SK-N-SH (cell line): ENCODE results near the gene PTPRG. TPM values are rescaled to one million over a fixed set of nuclear protein-coding genes. Genes with fewer than 3 reads are reported as not detected.

Source experiments
- CTCF ChIA-PET: fragments of 300-600, 350-600 bp; formaldehyde crosslinking; extraction: SDS; loops from one replicate; lab custom pipeline; 2021; lab: Yijun Ruan, JAX
- POLR2A ChIA-PET: fragments of 350-600 bp; sonication (Branson Sonifier 250); formaldehyde crosslinking; extraction: SDS; loops from one replicate; lab custom pipeline; 2020; ENCODE audit warnings: antibody characterized with exemption, inconsistent platforms; lab: Yijun Ruan, JAX
- DNase-seq: peaks from one replicate; pipeline ENCODE4 v3.0.0; 2012
- H2AFZ ChIP-seq: fragments of 200-600 bp; sonication (generic); 2 replicates; pipeline ENCODE4 v1.8.1; 2016; ENCODE audit warnings: antibody characterized with exemption, mild to moderate bottlenecking, low read depth
- H3F3A ChIP-seq: fragments of 200-600 bp; sonication (generic); replicated peaks from 2 replicates; pipeline ENCODE3; 2016; ENCODE audit warnings: antibody characterized with exemption, mild to moderate bottlenecking; ENCODE audit not compliant: insufficient read depth
- H3K27ac ChIP-seq, 2 experiments: fragments of 200-500 bp in 1 of 2; fragments of 200-600 bp in 1 of 2; sonication (Bioruptor generic) in 1 of 2; sonication (generic), shearing (Covaris generic) in 1 of 2; 2 replicates each; pipeline versions ENCODE4 v1.5.1 to v1.6.1; 2014 to 2016; ENCODE audit warnings: low read depth in 2 of 2, inconsistent platforms in 1 of 2, low read length in 1 of 2, mild to moderate bottlenecking in 1 of 2, mixed read lengths in 1 of 2
- H3K27me3 ChIP-seq: fragments of 200-600 bp; sonication (generic), shearing (Covaris generic); 2 replicates; pipeline ENCODE4 v1.6.1; 2016; ENCODE audit warnings: mixed run types; ENCODE audit not compliant: insufficient read depth
- H3K36me3 ChIP-seq, 2 experiments: fragments of 200-500 bp in 1 of 2; fragments of 200-600 bp in 1 of 2; sonication (Bioruptor generic) in 1 of 2; sonication (generic) in 1 of 2; replicated peaks in 1 of 2; 2 replicates each; pipeline versions ENCODE3 to v1.5.1; 2014 to 2016; ENCODE audit warnings: low read length in 1 of 2, mild to moderate bottlenecking in 1 of 2; ENCODE audit not compliant: insufficient read depth in 2 of 2, control insufficient read depth in 1 of 2
- H3K4me1 ChIP-seq, 2 experiments: fragments of 200-500 bp in 1 of 2; fragments of 200-600 bp in 1 of 2; sonication (Bioruptor generic) in 1 of 2; sonication (generic), shearing (Covaris generic) in 1 of 2; 2 replicates each; pipeline versions ENCODE4 v1.5.1 to v1.6.1; 2014 to 2016; ENCODE audit warnings: low read depth in 1 of 2, low read length in 1 of 2, mixed run types in 1 of 2; ENCODE audit not compliant: insufficient read depth in 2 of 2, control insufficient read depth in 1 of 2
- H3K4me2 ChIP-seq: fragments of 200-600 bp; sonication (generic), shearing (Covaris generic); 2 replicates; pipeline ENCODE4 v1.6.1; 2017; ENCODE audit warnings: mixed run types
- H3K4me3 ChIP-seq, 2 experiments: fragments of 200-500 bp in 1 of 2; fragments of 200-600 bp in 1 of 2; sonication (Bioruptor generic) in 1 of 2; sonication (generic), shearing (Covaris generic) in 1 of 2; 2 replicates each; pipeline versions ENCODE4 v1.5.1 to v1.8.1; 2014 to 2016; ENCODE audit warnings: low read depth in 2 of 2, inconsistent platforms in 1 of 2, low read length in 1 of 2, mild to moderate bottlenecking in 1 of 2, mixed read lengths in 1 of 2, moderate library complexity in 1 of 2
- H3K79me2 ChIP-seq: fragments of 200-600 bp; sonication (generic); 2 replicates; pipeline ENCODE4 v1.8.1; 2017; ENCODE audit warnings: mild to moderate bottlenecking; ENCODE audit not compliant: insufficient read depth
- H3K9ac ChIP-seq: fragments of 200-600 bp; sonication (generic); 2 replicates; pipeline ENCODE4 v1.6.1; 2017; ENCODE audit warnings: mixed run types
- H3K9me2 ChIP-seq: fragments of 200-600 bp; sonication (generic); 2 replicates; pipeline ENCODE4 v1.6.1; 2017; ENCODE audit warnings: mixed run types
- H3K9me3 ChIP-seq: fragments of 200-600 bp; sonication (generic); 2 replicates; pipeline ENCODE4 v1.6.1; 2017; ENCODE audit warnings: mixed run types, mild to moderate bottlenecking, moderate library complexity
- H4K20me1 ChIP-seq: fragments of 200-600 bp; sonication (generic); 2 replicates; pipeline ENCODE4 v1.6.1; 2017; ENCODE audit warnings: mild to moderate bottlenecking, mixed run types; ENCODE audit not compliant: insufficient read depth
- EP300 ChIP-seq, 2 experiments: IDR thresholded peaks; 2 replicates each; pipeline versions ENCODE4 v1.4.0 to v1.6.1; 2012; ENCODE audit warnings: borderline replicate concordance in 1 of 2, low read depth in 1 of 2, low read length in 1 of 2
- FOSL2 ChIP-seq: IDR thresholded peaks from 2 replicates; pipeline ENCODE4 v1.4.0; 2012; ENCODE audit warnings: low read depth, mild to moderate bottlenecking, moderate library complexity, borderline replicate concordance
- GATA2 ChIP-seq: sonication (generic); formaldehyde crosslinking; IDR thresholded peaks from 2 replicates; pipeline ENCODE4 v1.5.0; 2020; ENCODE audit warnings: mild to moderate bottlenecking, missing genetic modification reagents
- MEF2A ChIP-seq: IDR thresholded peaks from 2 replicates; pipeline ENCODE4 v1.4.0; 2012; ENCODE audit warnings: low read depth, borderline replicate concordance
- MXI1 ChIP-seq: IDR thresholded peaks from 2 replicates; pipeline ENCODE4 v1.6.1; 2012; ENCODE audit warnings: mild to moderate bottlenecking, low read depth, low read length, improper control_type of control experiment
- POLR2AphosphoS5 ChIP-seq: IDR thresholded peaks from 2 replicates; pipeline ENCODE4 v1.6.1; 2012; ENCODE audit warnings: low read depth, low read length
- RCOR1 ChIP-seq: fragments of 150-350 bp; IDR thresholded peaks from 2 replicates; pipeline ENCODE4 v1.6.1; 2017; ENCODE audit warnings: antibody characterized with exemption, low read length
- RXRA ChIP-seq: IDR thresholded peaks from 2 replicates; pipeline ENCODE4 v1.4.0; 2012; ENCODE audit warnings: low read depth, mild to moderate bottlenecking, borderline replicate concordance
- SIN3A ChIP-seq: IDR thresholded peaks from 2 replicates; pipeline ENCODE4 v1.6.1; 2012; ENCODE audit warnings: low read depth, mild to moderate bottlenecking, low read length, moderate library complexity, borderline replicate concordance
- TCF12 ChIP-seq: IDR thresholded peaks from 2 replicates; pipeline ENCODE4 v1.4.0; 2012
- YY1 ChIP-seq: IDR thresholded peaks from 2 replicates; pipeline ENCODE4 v1.4.0; 2012; ENCODE audit warnings: low read depth, mild to moderate bottlenecking
- WGBS: methylation state at CpG from one replicate; pipeline ENCODE4 v1.1.6; 2017; ENCODE audit warnings: low lambda C conversion rate; 5-methylcytosine and 5-hydroxymethylcytosine counted together
- polyA plus RNA-seq, 3 experiments: library from polyadenylated mRNA; depleted of rRNA; stranded (reverse); fragments of >200 nt; gene quantifications; 2 replicates each; pipeline ENCODE4 v1.2.3, GENCODE V29; 2012
- TF ChIP-seq, protein P1 (sequence below): IDR thresholded peaks from 2 replicates; pipeline ENCODE4 v1.4.0; 2012; ENCODE audit warnings: low read depth
- TF ChIP-seq, protein P2 (sequence below): IDR thresholded peaks from 2 replicates; pipeline ENCODE4 v1.4.0; 2012; ENCODE audit warnings: low read depth, borderline replicate concordance
- TF ChIP-seq, protein P3 (sequence below): fragments of 150-350 bp; IDR thresholded peaks from 2 replicates; pipeline ENCODE4 v1.6.1; 2017; ENCODE audit warnings: antibody characterized with exemption, low read length, low read depth, borderline replicate concordance

Gene PTPRG
- polyA plus RNA-seq, 1 of the 3 experiments (the other 2 are of a cell fraction) = 14.1 TPM

DNA sequence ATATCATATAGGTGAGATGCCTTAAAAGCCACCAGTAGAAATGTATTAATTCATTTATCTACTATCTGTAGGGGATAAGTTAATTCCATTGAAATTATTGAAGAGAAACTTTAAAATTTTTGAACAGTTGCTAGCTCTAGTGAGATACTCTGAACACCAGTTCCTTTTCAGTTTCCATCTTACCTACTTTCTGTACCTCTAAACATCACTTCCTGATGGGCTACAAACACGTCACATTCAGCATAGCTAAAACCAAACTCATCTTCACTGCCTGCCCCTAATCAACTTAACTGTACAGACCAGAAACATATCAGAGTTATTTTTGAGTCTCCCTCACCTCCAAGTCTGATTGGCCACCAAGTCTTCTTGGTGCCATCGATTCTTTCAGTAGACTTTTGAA lies 723.1 kb downstream of the PTPRG start:
- no peak for DNase-seq
- H3K36me3 ChIP-seq = peaks cover 5% of the 10 kb centered on the region in 2 experiments
- no peaks in the 10 kb centered on the region for H3K79me2 ChIP-seq
- H3K4me2 ChIP-seq = no peak overlapping the region
- ChIA-PET CTCF (interaction anchor here (0.7 kb wide), 1 partner anchor 48 kb away, joined by 3 read pairs; no protein-coding TSS in a partner anchor), POLR2A (no interaction called here)
- WGBS = 87% methylated on average over 2 of the region's 2 CpGs
- H3F3A ChIP-seq = no peaks in the 10 kb centered on the region
- H3K4me1 ChIP-seq = no peaks in the 10 kb centered on the region
- no peaks in the 10 kb centered on the region for H3K9me2 ChIP-seq
- H3K9me3 ChIP-seq = no peaks in the 10 kb centered on the region
- H3K27me3 ChIP-seq = no peaks in the 10 kb centered on the region
- TF ChIP-seq, protein P1, sequence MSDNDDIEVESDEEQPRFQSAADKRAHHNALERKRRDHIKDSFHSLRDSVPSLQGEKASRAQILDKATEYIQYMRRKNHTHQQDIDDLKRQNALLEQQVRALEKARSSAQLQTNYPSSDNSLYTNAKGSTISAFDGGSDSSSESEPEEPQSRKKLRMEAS = no peak
- TF ChIP-seq MXI1 (no peak), EP300 (IDR thresholded peaks at IDR 0.05; ENCODE audit: borderline replicate concordance in 1 of 2, low read depth in 1 of 2, low read length in 1 of 2) (no peak)
- TF ChIP-seq, protein P2, sequence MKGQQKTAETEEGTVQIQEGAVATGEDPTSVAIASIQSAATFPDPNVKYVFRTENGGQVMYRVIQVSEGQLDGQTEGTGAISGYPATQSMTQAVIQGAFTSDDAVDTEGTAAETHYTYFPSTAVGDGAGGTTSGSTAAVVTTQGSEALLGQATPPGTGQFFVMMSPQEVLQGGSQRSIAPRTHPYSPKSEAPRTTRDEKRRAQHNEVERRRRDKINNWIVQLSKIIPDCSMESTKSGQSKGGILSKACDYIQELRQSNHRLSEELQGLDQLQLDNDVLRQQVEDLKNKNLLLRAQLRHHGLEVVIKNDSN = no peak
- no peak overlapping the region for H3K27ac ChIP-seq
- no peak overlapping the region for H3K4me3 ChIP-seq
- H3K9ac ChIP-seq = no peak overlapping the region
- H2AFZ ChIP-seq = no peak overlapping the region
- H4K20me1 ChIP-seq = no peaks in the 10 kb centered on the region

DNA sequence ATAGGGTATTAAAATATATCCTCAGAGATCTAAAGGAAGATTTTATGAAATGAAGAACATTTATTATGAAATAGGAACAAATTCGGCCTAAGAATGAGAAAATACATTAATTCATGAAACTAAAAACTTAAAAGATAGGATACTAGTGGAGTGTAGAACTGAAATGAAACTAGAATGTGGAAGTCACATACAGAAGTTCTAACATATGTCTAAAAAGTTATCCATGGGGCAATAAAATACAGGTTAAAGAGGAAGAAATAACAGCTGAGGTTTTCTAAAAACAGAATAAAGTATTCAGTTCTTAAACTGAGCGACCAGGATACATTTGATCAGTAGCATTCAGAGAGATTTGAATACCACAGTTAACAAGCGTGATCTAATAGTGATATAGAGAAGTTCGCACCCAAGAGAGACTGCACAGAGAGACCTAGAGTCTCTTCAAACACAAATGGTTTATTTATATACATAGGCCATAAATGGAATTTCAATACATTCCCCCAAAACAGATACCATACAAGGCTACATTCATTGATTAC lies 726.1 kb downstream of the PTPRG start:
- no peak overlapping the region for H3K27ac ChIP-seq
- 90% methylated on average over 4 of the region's 4 CpGs for WGBS
- H3K9ac ChIP-seq = no peak overlapping the region
- POLR2A ChIA-PET = interaction anchor here (1.0 kb wide), 1 partner anchor 32 kb away, joined by 4 read pairs; no protein-coding TSS in a partner anchor
- no peaks in the 10 kb centered on the region for H3K4me1 ChIP-seq
- H3K9me3 ChIP-seq = no peaks in the 10 kb centered on the region
- no peak overlapping the region for H3K4me2 ChIP-seq
- no peaks in the 10 kb centered on the region for H3K27me3 ChIP-seq
- CTCF ChIA-PET = interaction anchor here (0.6 kb wide), 1 partner anchor 183 kb away, joined by 3 read pairs; no protein-coding TSS in a partner anchor
- no peaks in the 10 kb centered on the region for H3K9me2 ChIP-seq
- no peaks in the 10 kb centered on the region for H3K79me2 ChIP-seq
- H3K36me3 ChIP-seq = peaks cover 8 to 9% of the 10 kb centered on the region in 2 experiments
- no peaks in the 10 kb centered on the region for H4K20me1 ChIP-seq
- no peak for TF ChIP-seq MXI1
- TF ChIP-seq, protein P3, sequence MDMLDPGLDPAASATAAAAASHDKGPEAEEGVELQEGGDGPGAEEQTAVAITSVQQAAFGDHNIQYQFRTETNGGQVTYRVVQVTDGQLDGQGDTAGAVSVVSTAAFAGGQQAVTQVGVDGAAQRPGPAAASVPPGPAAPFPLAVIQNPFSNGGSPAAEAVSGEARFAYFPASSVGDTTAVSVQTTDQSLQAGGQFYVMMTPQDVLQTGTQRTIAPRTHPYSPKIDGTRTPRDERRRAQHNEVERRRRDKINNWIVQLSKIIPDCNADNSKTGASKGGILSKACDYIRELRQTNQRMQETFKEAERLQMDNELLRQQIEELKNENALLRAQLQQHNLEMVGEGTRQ = no peak
- H3K4me3 ChIP-seq = no peak overlapping the region
- no peak overlapping the region for H2AFZ ChIP-seq
- no peak for DNase-seq
- H3F3A ChIP-seq = no peaks in the 10 kb centered on the region

DNA sequence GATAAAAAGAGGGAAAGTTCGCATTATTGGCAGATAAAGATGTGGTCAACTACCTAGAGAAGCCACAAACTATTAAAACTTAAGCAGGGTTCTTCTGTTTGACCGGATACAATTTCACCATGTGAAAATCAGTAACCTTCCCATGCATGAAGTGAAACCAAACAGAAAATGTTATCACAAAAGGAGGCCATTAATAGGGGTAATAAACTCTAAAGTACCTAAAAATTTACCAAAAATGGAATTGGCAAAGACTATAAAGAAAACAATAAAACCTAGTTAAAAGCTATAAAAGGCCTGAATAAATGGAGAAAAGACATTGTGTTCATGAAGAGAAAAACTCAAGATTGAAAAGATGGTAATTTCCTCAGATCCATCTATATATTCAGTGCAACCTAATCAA lies 728.6 kb downstream of the PTPRG start:
- Histone ChIP-seq H3F3A (no peaks in the 10 kb centered on the region), H2AFZ (no peak overlapping the region), H3K9ac (no peak overlapping the region), H3K27me3 (no peaks in the 10 kb centered on the region), H3K36me3 (peaks cover 21 to 26% of the 10 kb centered on the region in 2 experiments), H3K4me2 (no peak overlapping the region), H3K27ac (no peak overlapping the region), H3K4me1 (no peaks in the 10 kb centered on the region), H4K20me1 (no peaks in the 10 kb centered on the region), H3K79me2 (no peaks in the 10 kb centered on the region), H3K9me3 (no peaks in the 10 kb centered on the region), H3K9me2 (no peaks in the 10 kb centered on the region), H3K4me3 (no peak overlapping the region)
- TF ChIP-seq MXI1 = no peak
- TF ChIP-seq YY1 = no peak
- TF ChIP-seq GATA2 (CRISPR knock-in tag) = no peak
- TF ChIP-seq RXRA = no peak
- no peak for TF ChIP-seq POLR2AphosphoS5
- no peak for TF ChIP-seq MEF2A
- TF ChIP-seq TCF12 = no peak
- no peak for TF ChIP-seq FOSL2
- TF ChIP-seq RCOR1 = no peak
- TF ChIP-seq SIN3A = no peak
- TF ChIP-seq, protein P1 = no peak
- 89% methylated on average over 2 of the region's 2 CpGs for WGBS
- no peak for DNase-seq
- POLR2A ChIA-PET = no interaction called here
- CTCF ChIA-PET = interaction anchor here (0.6 to 0.9 kb wide), 2 partner anchors 42 to 444 kb away, joined by 3 read pairs; no protein-coding TSS in a partner anchor
